CD4-positive, CD25-positive, alpha-beta regulatory T cell (primary cell): ENCODE measurements around the gene PKNOX2. TPM values are rescaled to one million over a fixed set of nuclear protein-coding genes. Genes with fewer than 3 reads are reported as not detected.

ENCODE experiments used
- ATAC-seq, 2 donors: fragments of 150-1000 bp; cut with Tn5 transposase; one replicate each; pipeline ENCODE4 v1.10.0; 2021; ENCODE audit warnings: low read depth in 2 of 2, moderate number of reproducible peaks in 2 of 2, moderate library complexity in 1 of 2
- DNase-seq, 3 donors: peaks; one replicate each; pipeline versions ENCODE4 v3.0.0 to v3.0.0-alpha.2; 2012 to 2022; ENCODE audit warnings: mixed read lengths in 1 of 3
- H3K27ac ChIP-seq: one replicate; pipeline ENCODE4 v1.7.0; 2013; ENCODE audit warnings: mild to moderate bottlenecking, low read length; ENCODE audit not compliant: insufficient read depth, poor library complexity, severe bottlenecking
- H3K27me3 ChIP-seq: one replicate; pipeline ENCODE4 v1.7.0; 2013; ENCODE audit warnings: low read length; ENCODE audit not compliant: control insufficient read depth, insufficient read depth
- H3K36me3 ChIP-seq: one replicate; pipeline ENCODE4 v1.7.0; 2013; ENCODE audit warnings: mild to moderate bottlenecking, low read length, moderate library complexity; ENCODE audit not compliant: control insufficient read depth, insufficient read depth
- H3K4me1 ChIP-seq: 2 replicates; pipeline ENCODE4 v1.7.0; 2013; ENCODE audit warnings: mild to moderate bottlenecking, low read length; ENCODE audit not compliant: insufficient read depth, control insufficient read depth, poor library complexity, severe bottlenecking
- H3K4me3 ChIP-seq: one replicate; pipeline ENCODE4 v1.7.0; 2013; ENCODE audit warnings: low read depth, mild to moderate bottlenecking, low read length, moderate library complexity
- H3K9me3 ChIP-seq, 2 experiments: 1 replicate in 1 of 2; 2 replicates in 1 of 2; pipeline ENCODE4 v1.7.0; 2013; ENCODE audit warnings: low read length in 2 of 2, mild to moderate bottlenecking in 1 of 2, moderate library complexity in 1 of 2; ENCODE audit not compliant: control insufficient read depth in 2 of 2
- H3K27ac Mint-ChIP-seq, 3 donors: one replicate each; pipeline ENCODE4 v1.8.0; 2020 to 2022; ENCODE audit warnings: mild to moderate bottlenecking in 3 of 3, mixed read lengths in 3 of 3, moderate library complexity in 2 of 3
- H3K27me3 Mint-ChIP-seq: one replicate; pipeline ENCODE4 v1.8.0; 2022; ENCODE audit warnings: mild to moderate bottlenecking, mixed read lengths
- H3K36me3 Mint-ChIP-seq: one replicate; pipeline ENCODE4 v1.8.0; 2020; ENCODE audit warnings: mixed read lengths
- H3K4me1 Mint-ChIP-seq, 4 donors: one replicate each; pipeline ENCODE4 v1.8.0; 2020 to 2022; ENCODE audit warnings: mixed read lengths in 4 of 4, mild to moderate bottlenecking in 1 of 4
- H3K4me3 Mint-ChIP-seq, 4 donors: one replicate each; pipeline ENCODE4 v1.8.0; 2020 to 2022; ENCODE audit warnings: mild to moderate bottlenecking in 4 of 4, mixed read lengths in 4 of 4, moderate library complexity in 3 of 4
- H3K9me3 Mint-ChIP-seq, 7 donors: one replicate each; pipeline ENCODE4 v1.8.0; 2020 to 2022; ENCODE audit warnings: mixed read lengths in 7 of 7, mild to moderate bottlenecking in 3 of 7, moderate library complexity in 2 of 7
- polyA plus RNA-seq, 4 donors: library from polyadenylated mRNA; unstranded; fragments of 300-500 nt; fragmentation: Illumina TruSeq; gene quantifications; one replicate each; pipeline ENCODE4 v1.2.3, GENCODE V29; 2021
- total RNA-seq: library from RNA; stranded (reverse); gene quantifications from one replicate; pipeline ENCODE4 v1.2.3, GENCODE V29; 2022

The PKNOX2 gene
- total and polyA plus RNA-seq, 5 donors from 2014 or later, result not detected

DNA sequence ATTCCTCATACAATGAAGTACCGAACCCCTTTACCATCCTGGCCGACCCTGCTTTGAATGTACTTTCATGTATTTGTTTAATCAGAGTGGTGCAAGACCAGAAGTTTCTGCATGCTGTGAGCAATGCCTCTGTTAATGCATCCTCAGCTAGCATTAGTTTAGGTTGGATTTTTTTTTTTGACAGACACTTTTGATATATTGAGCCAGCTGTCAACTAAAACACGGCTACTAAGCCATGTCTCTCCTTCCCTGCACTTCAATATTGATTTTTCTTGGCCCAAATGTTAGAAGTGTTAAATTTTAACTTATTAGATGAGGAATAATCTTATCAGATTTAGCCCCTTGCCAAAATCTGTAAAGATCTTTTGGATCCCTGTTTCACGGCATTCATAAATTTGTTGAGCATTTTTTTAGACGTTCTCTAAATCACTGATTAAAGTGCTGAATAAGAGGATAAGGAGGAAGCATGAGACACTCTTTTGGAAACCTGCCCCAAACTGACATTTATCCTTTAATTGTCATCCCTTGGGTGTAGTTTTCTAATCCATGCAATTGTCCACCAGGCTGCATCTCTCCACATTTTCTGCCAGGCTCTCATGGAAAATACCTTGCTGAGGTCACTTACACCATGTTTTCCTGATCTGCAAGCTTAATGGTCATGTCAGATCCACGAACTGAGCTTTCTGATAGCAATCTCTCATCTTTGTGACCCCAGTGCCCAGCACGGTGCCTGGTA, 200.8 kb downstream of the PKNOX2 start:
- Histone ChIP-seq H3K9me3 (no peaks in the 10 kb centered on the region), H3K27me3 (no peaks in the 10 kb centered on the region), H3K27ac (no peak overlapping the region), H3K4me3 (no peak overlapping the region), H3K4me1 (no peaks in the 10 kb centered on the region), H3K36me3 (no peaks in the 10 kb centered on the region)
- no peak for DNase-seq
- no peaks in the 10 kb centered on the region for H3K9me3 Mint-ChIP-seq
- no peak overlapping the region for H3K27ac Mint-ChIP-seq
- H3K4me3 Mint-ChIP-seq, result no peak overlapping the region
- H3K36me3 Mint-ChIP-seq, result no peaks in the 10 kb centered on the region
- no peaks in the 10 kb centered on the region for H3K4me1 Mint-ChIP-seq
- no peak for ATAC-seq
- peaks cover 9% of the 10 kb centered on the region for H3K27me3 Mint-ChIP-seq

DNA sequence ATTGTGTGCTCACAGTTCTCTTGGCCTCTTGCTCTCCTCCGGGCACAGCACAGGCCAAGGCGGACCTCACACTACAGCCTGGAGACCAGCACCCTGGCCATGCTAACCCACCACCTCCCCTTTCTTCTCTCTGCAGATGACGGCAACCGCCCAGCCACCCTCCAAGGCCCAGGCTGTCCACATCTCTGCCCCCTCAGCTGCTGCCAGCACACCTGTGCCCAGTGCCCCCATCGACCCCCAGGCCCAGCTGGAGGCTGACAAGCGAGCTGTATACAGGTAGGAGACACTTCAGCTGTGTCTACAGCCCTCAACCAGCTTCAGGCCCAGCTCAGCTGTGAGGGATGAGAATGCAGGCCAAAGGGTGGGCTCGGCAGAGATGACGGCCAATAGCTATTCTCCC, 203.2 kb downstream of the PKNOX2 start:
- no peaks in the 10 kb centered on the region for H3K4me1 Mint-ChIP-seq
- Histone ChIP-seq H3K4me3 (no peak overlapping the region), H3K9me3 (no peaks in the 10 kb centered on the region), H3K4me1 (no peaks in the 10 kb centered on the region), H3K27ac (no peak overlapping the region), H3K36me3 (no peaks in the 10 kb centered on the region), H3K27me3 (peaks cover 4% of the 10 kb centered on the region)
- peaks cover 28% of the 10 kb centered on the region for H3K27me3 Mint-ChIP-seq
- no peaks in the 10 kb centered on the region for H3K9me3 Mint-ChIP-seq
- no peak overlapping the region for H3K4me3 Mint-ChIP-seq
- ATAC-seq (no peak), DNase-seq (no peak)
- no peak overlapping the region for H3K27ac Mint-ChIP-seq
- H3K36me3 Mint-ChIP-seq, result no peaks in the 10 kb centered on the region

- H3K36me3 ChIP-seq, result no peaks in the 10 kb centered on the region
- Mint-ChIP-seq H3K9me3 (peaks cover 0 to 3% (median 0%) of the 10 kb centered on the region in 7 donors), H3K27ac (no peak overlapping the region), H3K4me3 (no peak overlapping the region), H3K36me3 (no peaks in the 10 kb centered on the region), H3K27me3 (peaks cover 33% of the 10 kb centered on the region), H3K4me1 (no peaks in the 10 kb centered on the region)
- no peak for ATAC-seq
- peaks cover 4% of the 10 kb centered on the region for H3K27me3 ChIP-seq
- H3K27ac ChIP-seq, result no peak overlapping the region
- H3K4me1 ChIP-seq, result no peaks in the 10 kb centered on the region
- H3K4me3 ChIP-seq, result no peak overlapping the region
- no peaks in the 10 kb centered on the region for H3K9me3 ChIP-seq
- DNase-seq, result no peak
Observed at GRCh38 chr11:125368757-125369156, 204.2 kb downstream of the PKNOX2 start.

GRCh38 chr11:125369808-125370207, 205.3 kb downstream of the PKNOX2 start:
- no peaks in the 10 kb centered on the region for H3K9me3 ChIP-seq
- Mint-ChIP-seq H3K4me3 (no peak overlapping the region), H3K36me3 (no peaks in the 10 kb centered on the region), H3K27ac (no peak overlapping the region), H3K27me3 (peaks cover 33% of the 10 kb centered on the region), H3K4me1 (no peaks in the 10 kb centered on the region), H3K9me3 (peaks cover 0 to 3% (median 0%) of the 10 kb centered on the region in 7 donors)
- no peak overlapping the region for H3K27ac ChIP-seq
- peaks cover 4% of the 10 kb centered on the region for H3K27me3 ChIP-seq
- no peak overlapping the region for H3K4me3 ChIP-seq
- no peaks in the 10 kb centered on the region for H3K36me3 ChIP-seq
- ATAC-seq, result no peak
- no peak for DNase-seq
- H3K4me1 ChIP-seq, result no peaks in the 10 kb centered on the region

- ATAC-seq (no peak), DNase-seq (no peak)
- no peaks in the 10 kb centered on the region for H3K4me1 ChIP-seq
- no peaks in the 10 kb centered on the region for H3K4me1 Mint-ChIP-seq
- H3K36me3 ChIP-seq, result no peaks in the 10 kb centered on the region
- H3K9me3 ChIP-seq, result no peaks in the 10 kb centered on the region
- no peak overlapping the region for H3K27ac ChIP-seq
- no peak overlapping the region for H3K4me3 ChIP-seq
- no peak overlapping the region for H3K4me3 Mint-ChIP-seq
- peaks cover 0 to 3% (median 0%) of the 10 kb centered on the region in 7 donors for H3K9me3 Mint-ChIP-seq
- H3K27ac Mint-ChIP-seq, result no peak overlapping the region
- no peaks in the 10 kb centered on the region for H3K36me3 Mint-ChIP-seq
- H3K27me3 ChIP-seq, result peaks cover 4% of the 10 kb centered on the region
- peaks cover 33% of the 10 kb centered on the region for H3K27me3 Mint-ChIP-seq
Observed at GRCh38 chr11:125370561-125371389, 206.2 kb downstream of the PKNOX2 start.

GRCh38 chr11:125371431-125371935, 206.9 kb downstream of the PKNOX2 start:
- Mint-ChIP-seq H3K9me3 (peaks cover 0 to 3% (median 0%) of the 10 kb centered on the region in 7 donors), H3K27me3 (peaks cover 33% of the 10 kb centered on the region), H3K4me3 (no peak overlapping the region), H3K27ac (no peak overlapping the region), H3K4me1 (no peaks in the 10 kb centered on the region), H3K36me3 (no peaks in the 10 kb centered on the region)
- no peak for DNase-seq
- Histone ChIP-seq H3K4me3 (no peak overlapping the region), H3K27ac (no peak overlapping the region), H3K9me3 (no peaks in the 10 kb centered on the region), H3K36me3 (no peaks in the 10 kb centered on the region), H3K27me3 (peaks cover 4% of the 10 kb centered on the region), H3K4me1 (no peaks in the 10 kb centered on the region)
- no peak for ATAC-seq

DNA sequence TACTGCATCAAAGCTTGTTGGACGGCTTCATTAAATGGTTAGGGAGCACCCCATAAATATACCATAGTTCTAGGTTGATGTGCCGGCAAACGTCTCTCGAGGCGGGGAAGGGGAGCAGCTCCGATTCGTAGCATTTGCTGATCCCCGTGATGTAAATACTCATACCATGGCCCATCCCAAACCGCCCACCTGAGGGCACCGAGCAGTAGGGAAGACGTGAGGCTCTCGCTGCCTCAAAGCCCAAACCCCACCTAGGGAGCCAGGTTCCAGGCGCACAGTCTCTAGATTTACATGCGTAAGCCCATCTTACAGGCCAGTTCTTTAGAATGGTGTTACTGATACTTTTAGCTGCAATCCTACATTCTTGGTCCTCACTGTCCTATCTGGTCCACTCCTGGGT, 207.5 kb downstream of the PKNOX2 start:
- Mint-ChIP-seq H3K27me3 (peaks cover 33% of the 10 kb centered on the region), H3K9me3 (peaks cover 0 to 3% (median 0%) of the 10 kb centered on the region in 7 donors), H3K36me3 (no peaks in the 10 kb centered on the region), H3K4me1 (no peaks in the 10 kb centered on the region), H3K27ac (no peak overlapping the region), H3K4me3 (no peak overlapping the region)
- Histone ChIP-seq H3K4me3 (no peak overlapping the region), H3K27ac (no peak overlapping the region), H3K4me1 (no peaks in the 10 kb centered on the region), H3K27me3 (peaks cover 4% of the 10 kb centered on the region), H3K9me3 (no peaks in the 10 kb centered on the region), H3K36me3 (no peaks in the 10 kb centered on the region)
- ATAC-seq (no peak), DNase-seq (no peak)
